Loucy (cell line): Measurements from ENCODE around the gene IGF2R.

Source experiments
- H2AFZ ChIP-seq: fragments of 200-600 bp; sonication (generic); 2 replicates; pipeline ENCODE4 v1.6.0; 2016; ENCODE audit warnings: antibody characterized with exemption, mild to moderate bottlenecking, low read length, moderate library complexity
- H3F3A ChIP-seq: fragments of 200-600 bp; 2 replicates; pipeline ENCODE4 v1.6.0; 2016; ENCODE audit warnings: antibody characterized with exemption, low read depth, mild to moderate bottlenecking
- H3K27me3 ChIP-seq: fragments of 200-600 bp; sonication (generic); 2 replicates; pipeline ENCODE4 v1.6.1; 2014; ENCODE audit warnings: low read length, mild to moderate bottlenecking; ENCODE audit not compliant: insufficient read depth, poor library complexity, severe bottlenecking
- H3K36me3 ChIP-seq: fragments of 200-600 bp; sonication (generic); 2 replicates; pipeline ENCODE4 v1.6.1; 2016; ENCODE audit warnings: low read length; ENCODE audit not compliant: insufficient read depth
- H3K4me1 ChIP-seq: fragments of 200-600 bp; sonication (generic); 2 replicates; pipeline ENCODE4 v1.5.1; 2014; ENCODE audit warnings: low read length, mild to moderate bottlenecking; ENCODE audit not compliant: insufficient read depth, poor library complexity, severe bottlenecking
- H3K4me2 ChIP-seq: fragments of 200-600 bp; sonication (generic); 2 replicates; pipeline ENCODE4 v1.6.0; 2014; ENCODE audit warnings: antibody characterized with exemption, low read length, low read depth, mild to moderate bottlenecking; ENCODE audit not compliant: poor library complexity, severe bottlenecking
- H3K4me3 ChIP-seq: fragments of 200-600 bp; sonication (generic); 2 replicates; pipeline ENCODE4 v1.5.1; 2014; ENCODE audit warnings: low read length, mild to moderate bottlenecking, mixed read lengths; ENCODE audit not compliant: poor library complexity, severe bottlenecking
- H3K79me2 ChIP-seq: fragments of 200-600 bp; sonication (generic); 2 replicates; pipeline ENCODE4 v1.6.1; 2014; ENCODE audit warnings: low read length; ENCODE audit not compliant: insufficient read depth
- H3K9ac ChIP-seq: fragments of 200-600 bp; sonication (generic); 2 replicates; pipeline ENCODE4 v1.6.0; 2014; ENCODE audit warnings: mild to moderate bottlenecking, low read depth, low read length, moderate library complexity; ENCODE audit not compliant: poor library complexity, severe bottlenecking
- H3K9me2 ChIP-seq: fragments of 200-600 bp; sonication (generic); replicated peaks from 2 replicates; pipeline ENCODE4 v1.6.1; 2016; ENCODE audit warnings: low read depth, low read length, mixed read lengths
- H3K9me3 ChIP-seq: fragments of 200-600 bp; sonication (generic); 2 replicates; pipeline ENCODE4 v1.6.1; 2014; ENCODE audit warnings: mild to moderate bottlenecking, antibody characterized with exemption, low read length, low read depth; ENCODE audit not compliant: insufficient read depth
- H4K20me1 ChIP-seq: fragments of 200-600 bp; sonication (generic); 2 replicates; pipeline ENCODE4 v1.6.0; 2014; ENCODE audit warnings: antibody characterized with exemption, low read length, mild to moderate bottlenecking; ENCODE audit not compliant: insufficient read depth, poor library complexity, severe bottlenecking
- CTCF ChIP-seq: fragments of 200-600 bp; sonication (generic); conservative IDR thresholded peaks from 2 replicates; pipeline ENCODE4 v1.5.1; 2014; ENCODE audit warnings: mild to moderate bottlenecking, antibody characterized with exemption, low read length
- EZH2phosphoT487 ChIP-seq: fragments of 200-600 bp; IDR thresholded peaks from 2 replicates; pipeline ENCODE4 v1.6.1; 2018; ENCODE audit warnings: antibody characterized with exemption, mild to moderate bottlenecking, moderate library complexity, borderline replicate concordance

Gene IGF2R

GRCh38 chr6:160095146-160095845 lies 126.4 kb downstream of the IGF2R start:
- Histone ChIP-seq H3K4me2 (no peak overlapping the region), H3K79me2 (no peaks in the 10 kb centered on the region), H3K36me3 (peaks cover 26% of the 10 kb centered on the region; the same call in 1 of the 2 replicates), H3K9me2 (no peaks in the 10 kb centered on the region), H3F3A (no peaks in the 10 kb centered on the region), H2AFZ (no peak overlapping the region), H3K27me3 (no peaks in the 10 kb centered on the region), H3K4me1 (no peaks in the 10 kb centered on the region), H4K20me1 (no peaks in the 10 kb centered on the region), H3K4me3 (no peak overlapping the region), H3K9ac (no peak overlapping the region), H3K9me3 (no peaks in the 10 kb centered on the region)
- TF ChIP-seq CTCF (no peak), EZH2phosphoT487 (no peak)

- Histone ChIP-seq H3K9me3 (no peaks in the 10 kb centered on the region), H2AFZ (no peak overlapping the region), H3K4me3 (no peak overlapping the region), H3K36me3 (peaks cover 24% of the 10 kb centered on the region; the same call in 1 of the 2 replicates), H3K9ac (no peak overlapping the region), H4K20me1 (no peaks in the 10 kb centered on the region), H3K79me2 (no peaks in the 10 kb centered on the region), H3K9me2 (no peaks in the 10 kb centered on the region), H3K4me2 (no peak overlapping the region), H3F3A (no peaks in the 10 kb centered on the region), H3K27me3 (no peaks in the 10 kb centered on the region), H3K4me1 (no peaks in the 10 kb centered on the region)
- no peak for TF ChIP-seq CTCF
- no peak for TF ChIP-seq EZH2phosphoT487
Measured at GRCh38 chr6:160101277-160102205, 132.7 kb downstream of the IGF2R start.

- Histone ChIP-seq H3K27me3 (no peaks in the 10 kb centered on the region), H3K9ac (no peak overlapping the region), H3K79me2 (no peaks in the 10 kb centered on the region), H3K9me2 (no peaks in the 10 kb centered on the region), H4K20me1 (no peaks in the 10 kb centered on the region), H3K4me1 (no peaks in the 10 kb centered on the region), H3K4me2 (no peak overlapping the region), H3F3A (no peaks in the 10 kb centered on the region), H3K36me3 (peaks cover 20% of the 10 kb centered on the region; the same call in 1 of the 2 replicates), H3K4me3 (no peak overlapping the region), H3K9me3 (no peaks in the 10 kb centered on the region), H2AFZ (no peak overlapping the region)
- no peak for TF ChIP-seq CTCF
- TF ChIP-seq EZH2phosphoT487 = no peak
Measured at GRCh38 chr6:160102399-160102798, 133.5 kb downstream of the IGF2R start.
